Measurements from ENCODE around the gene ATP1A2. TPM values are rescaled to one million over a fixed set of nuclear protein-coding genes. Genes with fewer than 3 reads are reported as not detected.

Gene ATP1A2
- total RNA-seq, 2 donors from 2014 or later, result 146 to 228 TPM

DNA sequence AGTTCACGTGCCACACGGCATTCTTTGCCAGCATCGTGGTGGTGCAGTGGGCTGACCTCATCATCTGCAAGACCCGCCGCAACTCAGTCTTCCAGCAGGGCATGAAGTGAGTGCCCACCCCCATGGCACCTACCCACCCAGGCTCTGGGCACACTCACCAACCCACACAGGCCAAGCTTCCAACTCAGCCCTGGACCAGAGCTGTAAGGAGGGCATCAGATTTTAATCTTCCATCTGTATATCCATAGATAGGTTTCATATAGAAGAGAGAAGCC, 21.3 kb downstream of the ATP1A2 start:
- H3K4me1 ChIP-seq, result peaks cover 0 to 13% of the 10 kb centered on the region in 2 donors
- H3K27ac ChIP-seq, result peak overlapping the region in 1 of 2 donors; percentile 27

DNA sequence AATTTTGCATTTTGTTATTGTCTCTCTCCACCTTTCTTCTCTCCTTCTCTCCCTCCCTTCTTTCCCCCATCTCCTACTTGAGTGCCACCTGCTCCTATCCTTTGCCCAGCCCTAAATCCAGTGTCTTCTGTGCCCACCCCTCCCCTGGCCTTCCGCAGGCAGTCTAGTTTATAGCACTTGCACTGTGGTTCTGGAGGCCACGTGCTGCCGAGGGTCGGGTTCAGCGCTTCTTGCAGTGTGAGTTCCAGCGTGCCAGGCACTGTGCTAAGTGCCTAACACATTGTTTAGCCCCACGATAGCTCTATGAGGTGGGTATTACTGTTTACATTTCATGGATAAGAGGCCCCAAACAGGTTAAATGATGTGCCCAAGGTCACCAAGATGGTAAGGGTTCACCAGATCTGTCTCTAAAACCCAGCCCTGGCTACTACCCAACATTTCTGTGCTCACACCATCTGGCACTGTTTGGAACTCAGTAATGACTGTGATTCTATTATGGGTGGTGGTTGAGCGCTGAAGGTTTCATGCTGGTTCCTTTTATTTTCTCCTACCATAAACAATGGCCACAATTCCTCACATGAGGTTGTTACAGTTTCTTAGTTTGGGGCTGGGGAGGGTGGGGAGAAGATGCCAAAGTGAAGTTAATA, 21.8 kb downstream of the ATP1A2 start:
- DNase-seq (ENCODE audit: low spot score), result no peak
- Histone ChIP-seq H3K27me3 (no peaks in the 10 kb centered on the region), H3K27ac (peak overlapping the region in 1 of 2 donors; percentile 27), H3K4me3 (no peak overlapping the region), H3K36me3 (peaks cover 92% of the 10 kb centered on the region), H3K4me1 (peaks cover 0 to 8% of the 10 kb centered on the region in 2 donors), H3K9me3 (no peaks in the 10 kb centered on the region)
- TF ChIP-seq, protein P1, sequence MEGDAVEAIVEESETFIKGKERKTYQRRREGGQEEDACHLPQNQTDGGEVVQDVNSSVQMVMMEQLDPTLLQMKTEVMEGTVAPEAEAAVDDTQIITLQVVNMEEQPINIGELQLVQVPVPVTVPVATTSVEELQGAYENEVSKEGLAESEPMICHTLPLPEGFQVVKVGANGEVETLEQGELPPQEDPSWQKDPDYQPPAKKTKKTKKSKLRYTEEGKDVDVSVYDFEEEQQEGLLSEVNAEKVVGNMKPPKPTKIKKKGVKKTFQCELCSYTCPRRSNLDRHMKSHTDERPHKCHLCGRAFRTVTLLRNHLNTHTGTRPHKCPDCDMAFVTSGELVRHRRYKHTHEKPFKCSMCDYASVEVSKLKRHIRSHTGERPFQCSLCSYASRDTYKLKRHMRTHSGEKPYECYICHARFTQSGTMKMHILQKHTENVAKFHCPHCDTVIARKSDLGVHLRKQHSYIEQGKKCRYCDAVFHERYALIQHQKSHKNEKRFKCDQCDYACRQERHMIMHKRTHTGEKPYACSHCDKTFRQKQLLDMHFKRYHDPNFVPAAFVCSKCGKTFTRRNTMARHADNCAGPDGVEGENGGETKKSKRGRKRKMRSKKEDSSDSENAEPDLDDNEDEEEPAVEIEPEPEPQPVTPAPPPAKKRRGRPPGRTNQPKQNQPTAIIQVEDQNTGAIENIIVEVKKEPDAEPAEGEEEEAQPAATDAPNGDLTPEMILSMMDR (IDR thresholded peaks at IDR 0.05), result no peak

More for the DNA sequence above, 21.3 kb downstream of the ATP1A2 start:
- no peaks in the 10 kb centered on the region for H3K27me3 ChIP-seq
- H3K9me3 ChIP-seq, result no peaks in the 10 kb centered on the region
- peaks cover 87% of the 10 kb centered on the region for H3K36me3 ChIP-seq
- TF ChIP-seq, protein P1 (IDR thresholded peaks at IDR 0.05), result no peak
- no peak for DNase-seq (ENCODE audit: low spot score)
- no peak overlapping the region for H3K4me3 ChIP-seq

DNA sequence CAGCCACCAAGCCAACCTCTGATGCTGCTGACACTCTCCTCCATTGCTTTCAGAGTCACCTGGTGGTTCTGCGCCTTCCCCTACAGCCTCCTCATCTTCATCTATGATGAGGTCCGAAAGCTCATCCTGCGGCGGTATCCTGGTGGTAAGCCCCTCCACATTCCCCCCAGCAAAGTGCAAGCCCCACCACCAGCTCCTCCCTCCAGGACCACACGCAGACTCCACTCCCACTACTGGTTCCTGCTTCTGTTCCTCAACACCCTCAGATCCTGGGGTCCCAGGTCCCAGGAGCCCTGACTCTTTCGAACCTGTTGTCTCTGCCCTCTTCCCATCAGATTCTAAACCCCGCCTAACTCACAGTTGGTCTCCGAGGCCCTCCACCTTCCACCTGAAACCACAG, 24.3 kb downstream of the ATP1A2 start:
- no peak for DNase-seq (ENCODE audit: low spot score)
- H3K27ac ChIP-seq, result no peak overlapping the region
- TF ChIP-seq, protein P1 (IDR thresholded peaks at IDR 0.05), result no peak

DNA sequence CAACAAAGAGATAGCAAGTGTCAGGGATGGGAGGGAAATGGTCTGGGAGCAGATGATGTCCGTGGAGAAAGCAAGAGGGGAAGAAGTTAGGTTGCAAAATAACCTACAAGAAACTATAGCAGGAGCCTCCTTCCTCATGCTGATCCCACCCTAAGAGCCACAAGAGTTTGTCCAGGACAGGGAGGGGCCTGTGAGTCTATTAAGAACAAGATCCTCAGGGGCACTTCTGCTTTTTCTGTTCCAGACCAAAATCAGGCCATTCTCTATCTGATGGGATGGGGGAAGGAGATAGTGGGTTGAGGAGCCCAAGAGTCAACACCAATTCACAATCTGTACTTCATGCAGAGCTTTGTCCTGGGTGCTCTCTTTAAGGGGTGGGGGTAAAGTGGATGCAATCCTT, 28.1 kb downstream of the ATP1A2 start:
- TF ChIP-seq, protein P1 (IDR thresholded peaks at IDR 0.05), result no peak
- Histone ChIP-seq H3K36me3 (peaks cover 41% of the 10 kb centered on the region), H3K4me1 (no peaks in the 10 kb centered on the region), H3K4me3 (no peak overlapping the region), H3K27ac (no peak overlapping the region), H3K27me3 (no peaks in the 10 kb centered on the region), H3K9me3 (no peaks in the 10 kb centered on the region)
- DNase-seq (ENCODE audit: low spot score), result no peak

More for the DNA sequence above, 24.3 kb downstream of the ATP1A2 start:
- no peak overlapping the region for H3K4me3 ChIP-seq
- peaks cover 74% of the 10 kb centered on the region for H3K36me3 ChIP-seq
- H3K4me1 ChIP-seq, result no peaks in the 10 kb centered on the region
- H3K27me3 ChIP-seq, result no peaks in the 10 kb centered on the region
- H3K9me3 ChIP-seq, result no peaks in the 10 kb centered on the region

DNA sequence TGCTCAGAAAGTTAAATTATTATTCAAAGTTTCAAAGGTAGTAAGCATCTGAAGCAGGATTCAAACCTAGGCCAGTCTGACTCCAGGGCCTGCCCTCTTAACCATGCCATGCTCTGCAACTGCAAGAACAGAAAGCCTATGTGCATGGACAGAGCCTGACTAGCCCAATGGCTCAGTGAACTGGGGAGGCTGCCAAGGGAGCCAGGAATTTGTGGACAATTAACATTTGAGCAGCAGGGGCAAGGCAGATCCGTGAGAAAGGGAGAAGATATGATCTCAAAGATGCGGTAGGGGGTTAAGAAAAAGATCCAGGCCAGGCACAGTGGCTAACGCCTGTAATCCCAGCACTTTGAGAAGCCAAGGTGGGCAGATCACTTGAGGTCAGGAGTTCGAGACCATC, 29.4 kb downstream of the ATP1A2 start:
- Histone ChIP-seq H3K4me1 (peaks cover 0 to 4% of the 10 kb centered on the region in 2 donors), H3K27me3 (no peaks in the 10 kb centered on the region), H3K4me3 (no peak overlapping the region), H3K9me3 (no peaks in the 10 kb centered on the region), H3K36me3 (peaks cover 28% of the 10 kb centered on the region), H3K27ac (no peak overlapping the region)
- DNase-seq (ENCODE audit: low spot score), result no peak
- TF ChIP-seq, protein P1 (IDR thresholded peaks at IDR 0.05), result no peak

DNA sequence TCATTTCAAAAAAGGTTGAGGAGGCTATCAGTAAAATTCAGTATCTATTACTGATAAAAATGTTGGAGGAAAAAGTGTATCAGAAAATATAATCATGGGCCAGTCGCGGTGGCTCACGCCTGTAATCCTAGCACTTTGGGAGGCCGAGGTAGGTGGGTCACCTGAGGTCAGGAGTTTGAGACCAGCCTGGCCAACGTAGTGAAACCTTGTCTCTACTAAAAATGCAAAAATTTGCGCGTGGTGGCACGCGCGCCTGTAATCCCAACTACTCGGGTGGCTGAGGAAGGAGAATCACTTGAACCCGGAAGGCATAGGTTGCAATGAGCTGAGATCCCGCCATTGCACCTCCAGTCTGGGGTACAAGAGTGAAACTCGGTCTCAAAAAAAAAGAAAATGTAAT, 30.5 kb downstream of the ATP1A2 start:
- TF ChIP-seq, protein P1 (IDR thresholded peaks at IDR 0.05), result no peak
- peaks cover 16% of the 10 kb centered on the region for H3K36me3 ChIP-seq
- H3K4me1 ChIP-seq, result peaks cover 0 to 4% of the 10 kb centered on the region in 2 donors
- H3K27ac ChIP-seq, result no peak overlapping the region
- no peak for DNase-seq (ENCODE audit: low spot score)
- no peak overlapping the region for H3K4me3 ChIP-seq
- H3K27me3 ChIP-seq, result no peaks in the 10 kb centered on the region
- no peaks in the 10 kb centered on the region for H3K9me3 ChIP-seq
